HG03378 (cell line): Measurements from ENCODE around the gene CHN2.

ENCODE experiments used
- ATAC-seq: cut with Tn5 transposase; IDR thresholded peaks from one replicate; pipeline ENCODE4 v1.9.1; 2021; ENCODE audit warnings: mild to moderate bottlenecking, moderate library complexity; ENCODE audit not compliant: unreplicated experiment

CHN2 gene

GRCh38 chr7:29281782-29282541, 87.4 kb downstream of the CHN2 start:
- no peak for ATAC-seq

DNA sequence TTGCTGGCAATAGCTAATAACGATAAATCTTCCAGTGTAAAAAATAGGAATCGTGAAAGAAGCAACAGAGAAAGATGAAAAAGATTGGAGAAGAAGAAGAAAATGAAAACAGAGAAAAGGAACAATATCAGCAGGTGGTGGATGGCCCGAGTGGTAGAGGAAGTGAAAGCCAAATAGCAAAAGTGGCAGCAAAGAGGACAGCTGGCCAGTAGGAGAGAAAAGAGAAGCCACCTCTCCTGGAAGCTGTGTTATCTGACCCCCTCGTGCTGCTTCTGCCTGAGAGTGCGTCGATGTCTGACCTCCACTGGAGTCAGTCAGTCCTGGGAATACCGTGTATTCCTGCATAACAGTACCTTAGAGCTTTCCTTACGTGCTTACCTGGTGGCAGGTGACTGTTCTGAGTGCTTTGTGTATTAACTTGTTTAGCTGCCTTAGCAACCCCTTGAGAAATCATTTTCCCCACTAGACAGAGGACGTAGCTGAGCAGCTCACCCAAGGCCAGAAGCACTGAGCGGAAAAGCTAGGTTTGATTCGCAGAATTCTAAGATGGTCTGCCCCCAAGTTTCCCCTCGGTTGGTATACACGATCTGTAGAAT, 88.3 kb downstream of the CHN2 start:
- no peak for ATAC-seq

DNA sequence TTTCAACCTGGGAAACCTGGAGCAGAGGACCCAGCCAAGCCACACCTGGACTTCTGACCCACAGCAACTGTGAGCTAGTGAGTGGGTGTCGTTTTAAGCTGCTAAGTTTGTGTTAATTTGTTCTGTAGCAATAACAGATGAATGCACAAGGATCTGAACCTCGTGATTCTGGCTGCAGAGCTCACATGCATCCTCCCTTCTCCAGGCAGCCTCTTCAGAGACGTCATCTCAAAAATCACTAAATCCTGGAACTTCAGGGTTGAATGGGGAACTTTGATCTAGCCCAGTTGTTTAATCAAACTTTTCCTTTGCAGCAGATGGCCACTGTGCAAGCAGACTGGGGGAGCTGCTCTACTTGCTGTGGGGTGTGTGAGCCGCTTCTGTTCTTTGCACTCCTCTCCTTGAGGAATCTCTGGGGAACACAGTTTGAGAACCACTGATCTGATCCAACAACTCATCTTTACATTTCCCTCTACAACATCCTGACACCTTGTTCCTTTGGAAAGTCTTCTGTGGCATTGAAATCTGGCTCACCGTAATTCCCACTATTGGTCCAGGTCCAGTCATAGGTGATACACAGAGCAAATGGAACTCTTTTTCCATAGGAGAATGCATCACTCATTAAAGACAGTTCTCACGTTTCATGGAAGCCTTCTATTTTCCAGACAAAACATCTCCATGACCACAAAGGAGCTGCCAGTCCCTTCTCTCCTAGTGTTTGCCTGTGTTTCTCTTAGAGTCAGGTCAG, 90.3 kb downstream of the CHN2 start:
- no peak for ATAC-seq

DNA sequence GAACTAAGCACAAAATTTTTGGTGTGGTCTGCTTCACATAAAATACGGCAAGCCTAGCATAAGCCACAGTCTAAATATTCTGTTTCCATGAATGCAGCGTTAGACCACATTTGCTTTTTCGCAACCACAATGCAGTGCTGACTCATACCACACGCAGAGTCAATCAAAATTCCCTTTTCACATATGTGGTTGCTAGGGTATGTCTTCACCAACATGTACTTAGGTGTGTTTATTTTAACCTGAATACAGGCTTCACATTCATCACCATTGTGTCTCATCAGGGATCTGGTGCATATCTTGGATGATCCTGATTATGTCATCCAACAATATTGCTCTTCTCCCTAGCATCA, 90.8 kb downstream of the CHN2 start:
- ATAC-seq, result peak; percentile 88

DNA sequence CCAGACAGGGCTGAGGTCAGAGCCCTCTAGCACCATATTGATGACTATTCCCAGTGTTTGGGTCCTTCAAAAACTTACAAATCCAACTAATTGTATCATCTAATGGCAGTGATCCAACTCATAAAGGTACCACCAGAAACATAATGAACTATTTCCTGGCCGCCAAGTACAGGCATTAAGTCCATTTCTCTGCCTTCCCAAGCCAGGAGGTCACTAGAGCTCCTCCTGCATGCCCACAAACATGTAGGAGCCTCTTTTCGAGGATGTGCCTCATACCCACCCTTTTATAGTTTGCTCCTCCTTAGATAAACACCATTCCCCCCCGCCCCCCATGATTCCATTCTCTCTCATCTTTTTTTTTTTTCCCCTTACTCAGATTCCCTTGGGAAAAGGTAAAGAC, 91.3 kb downstream of the CHN2 start:
- ATAC-seq, result no peak

- ATAC-seq, result no peak
Observed at GRCh38 chr7:29287366-29287765, 92.8 kb downstream of the CHN2 start.

DNA sequence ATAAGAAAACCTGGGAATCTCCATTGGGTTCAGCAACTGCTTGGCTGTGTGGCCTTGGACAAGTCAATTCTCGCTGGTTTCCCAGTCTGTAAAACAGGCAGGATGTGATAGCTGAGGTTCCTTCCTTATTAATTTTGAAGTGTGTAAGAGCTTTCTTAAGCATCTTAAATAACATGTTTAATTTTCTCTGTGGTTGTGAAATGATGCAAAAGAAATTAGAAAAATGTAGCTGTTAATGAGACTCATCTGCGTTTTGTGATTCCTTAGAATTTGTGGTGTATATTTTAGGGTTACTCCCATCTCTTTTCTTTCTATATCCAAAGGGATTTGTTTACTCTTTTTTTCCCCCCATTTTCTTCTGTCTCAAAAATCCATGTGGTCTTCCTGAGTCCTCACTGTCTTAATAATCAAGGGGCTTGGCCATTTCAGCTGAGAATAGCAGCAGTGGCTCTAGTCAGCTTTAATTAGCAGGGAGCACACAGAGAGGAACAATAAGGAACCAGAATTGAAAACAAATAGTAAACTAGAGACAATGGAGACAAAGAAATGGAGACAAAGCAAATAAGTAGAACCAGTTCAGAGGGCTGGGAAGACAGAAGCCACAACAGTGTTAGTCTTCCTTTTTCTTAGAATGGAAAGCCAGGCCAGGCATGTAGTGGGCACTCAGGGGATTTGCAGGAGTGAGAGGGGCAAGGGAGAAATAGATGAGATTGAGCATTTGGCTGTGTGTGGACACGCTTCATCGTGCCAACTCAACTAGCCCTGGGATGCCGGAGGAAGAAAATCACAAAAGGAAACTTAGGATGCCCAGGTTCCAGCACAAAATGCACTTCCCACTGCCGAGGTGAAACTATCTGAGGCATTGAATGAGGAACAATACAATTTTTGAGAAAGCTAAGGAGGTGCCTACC, 93.9 kb downstream of the CHN2 start:
- no peak for ATAC-seq

DNA sequence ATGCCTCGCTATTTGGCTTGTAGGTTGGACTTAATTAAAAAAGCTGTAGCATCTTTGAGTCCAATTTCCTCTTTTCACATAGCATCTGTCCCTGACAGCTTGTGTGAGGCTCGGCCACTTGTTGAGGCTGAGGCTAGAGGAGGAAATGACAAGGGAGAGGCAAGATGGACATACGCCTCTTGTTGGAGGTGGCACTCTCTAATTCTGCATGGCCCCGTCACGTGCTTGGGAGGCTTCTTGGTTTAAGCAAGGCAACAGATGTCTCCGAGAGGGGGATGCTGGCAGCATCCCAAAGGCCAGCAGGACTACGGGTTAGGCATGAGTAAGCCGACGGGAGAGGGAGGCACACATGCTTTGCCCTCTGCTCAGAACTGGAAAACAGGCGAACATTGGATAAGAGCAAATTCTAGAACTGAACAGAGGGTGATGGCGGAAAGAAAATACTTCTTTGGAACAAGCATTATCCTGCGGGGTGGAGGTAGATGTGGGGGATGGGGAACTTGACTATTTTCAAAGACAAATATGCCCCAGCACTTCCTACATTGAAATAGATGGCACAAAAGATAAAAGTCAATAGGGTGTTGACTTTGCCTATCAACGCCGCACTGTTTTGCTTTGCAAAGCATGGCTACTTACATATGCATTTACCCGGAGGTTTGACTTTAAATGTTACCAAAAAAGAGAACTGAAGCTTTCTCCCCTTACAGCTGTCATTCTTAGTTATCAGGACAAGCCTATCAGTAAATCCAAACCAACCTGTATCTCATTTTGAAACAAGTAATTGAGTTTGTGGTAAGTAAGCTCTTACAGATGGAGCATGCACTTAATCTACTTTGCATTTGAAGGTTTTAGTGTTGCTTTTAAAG, 94.8 kb downstream of the CHN2 start:
- ATAC-seq, result peak; percentile 76

- no peak for ATAC-seq
Observed at GRCh38 chr7:29290829-29291228, 96.3 kb downstream of the CHN2 start.

DNA sequence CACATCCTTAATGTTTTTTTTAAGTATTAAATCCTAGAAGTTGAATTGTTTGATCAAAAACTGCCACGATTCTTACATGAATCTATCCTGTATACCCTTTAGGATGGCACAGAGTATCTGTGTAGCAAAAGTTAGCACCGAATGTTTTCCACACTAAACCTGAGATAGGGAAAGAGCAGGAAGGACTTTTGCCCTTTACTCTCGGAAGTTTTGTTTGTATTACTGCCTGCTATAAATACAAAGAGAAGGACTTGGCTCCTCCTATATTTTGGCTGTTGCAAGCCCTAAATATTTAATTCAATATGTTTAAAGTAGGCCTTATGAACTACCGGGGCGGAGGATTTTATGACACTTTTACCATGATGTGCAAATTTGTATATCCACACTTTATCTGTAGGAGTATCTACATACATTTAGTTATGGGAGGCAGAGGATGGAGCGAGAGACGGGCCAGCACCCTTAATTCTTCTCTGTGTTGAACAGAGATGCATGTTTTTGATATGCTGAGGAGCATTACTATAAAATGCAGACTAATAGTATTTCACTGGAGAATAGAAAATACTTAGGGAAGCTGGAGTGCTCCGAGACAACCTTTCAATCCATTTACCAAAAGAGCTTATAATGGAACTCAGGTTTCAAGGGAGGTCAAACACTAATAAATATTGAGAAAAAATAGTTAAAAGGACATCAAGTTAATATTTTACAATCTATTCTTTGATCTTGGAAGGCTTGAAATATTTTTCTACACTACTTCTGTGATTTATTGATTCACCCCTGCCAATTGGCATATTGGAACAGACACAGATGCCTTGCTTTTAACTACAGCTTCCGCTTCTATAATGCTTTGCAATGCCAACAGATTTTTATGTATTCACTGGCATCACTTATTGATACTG, 97.4 kb downstream of the CHN2 start:
- ATAC-seq, result no peak

DNA sequence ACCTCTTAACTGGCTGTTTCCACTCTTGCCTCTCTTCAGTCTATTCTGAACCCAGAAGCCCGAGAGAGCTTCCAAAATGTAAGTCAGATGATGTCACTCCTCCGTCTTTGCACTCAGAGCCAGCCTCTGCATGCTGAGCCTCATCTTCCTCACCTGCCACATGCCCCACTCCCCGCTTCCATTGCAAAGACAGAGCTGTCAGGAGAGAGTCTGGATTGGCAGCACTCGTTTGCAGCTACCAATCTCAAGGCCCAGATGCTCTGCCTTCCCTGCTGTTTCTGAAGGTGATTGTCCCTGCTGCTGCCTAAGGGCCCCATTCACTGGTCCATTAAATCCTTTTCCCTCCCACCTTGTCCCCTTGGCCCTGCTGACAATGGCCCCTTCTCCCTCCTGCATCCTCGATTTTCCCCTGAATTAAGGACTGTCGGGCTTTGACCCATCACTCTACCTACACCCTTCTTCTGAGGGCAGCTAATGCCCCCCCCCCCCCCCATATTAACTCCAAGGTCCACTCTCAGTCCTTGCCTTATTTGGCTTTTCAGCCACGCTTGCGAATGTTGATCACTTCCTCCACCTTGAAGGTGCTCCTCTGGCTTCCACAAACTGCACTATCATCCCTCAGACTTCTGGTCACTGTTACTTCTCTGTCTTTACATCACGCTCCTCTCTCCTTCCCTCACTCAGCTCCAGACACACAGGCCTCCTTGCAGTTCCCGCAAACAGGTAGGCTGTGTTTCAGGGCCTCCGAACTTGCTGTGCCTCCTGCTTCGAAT, 98.5 kb downstream of the CHN2 start:
- ATAC-seq, result no peak

DNA sequence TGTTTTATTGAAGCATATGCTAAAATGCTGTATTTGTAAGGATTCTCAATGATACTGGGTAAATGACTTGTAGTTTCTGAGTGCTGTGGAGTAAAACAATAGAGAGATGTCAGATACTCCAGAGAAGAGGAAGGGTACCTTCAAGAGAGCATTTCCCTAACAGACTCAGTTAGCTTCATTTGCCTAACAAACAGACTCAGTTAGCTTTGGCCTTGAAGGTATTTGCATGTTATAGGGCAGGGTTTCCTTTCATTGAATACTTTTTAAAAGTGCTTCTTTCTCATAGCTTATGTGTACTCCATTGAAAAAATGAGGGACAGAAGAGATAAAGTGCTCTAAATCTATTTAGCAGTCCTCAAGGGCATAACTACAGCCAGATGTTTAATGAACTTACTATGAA, 101.8 kb downstream of the CHN2 start:
- no peak for ATAC-seq

DNA sequence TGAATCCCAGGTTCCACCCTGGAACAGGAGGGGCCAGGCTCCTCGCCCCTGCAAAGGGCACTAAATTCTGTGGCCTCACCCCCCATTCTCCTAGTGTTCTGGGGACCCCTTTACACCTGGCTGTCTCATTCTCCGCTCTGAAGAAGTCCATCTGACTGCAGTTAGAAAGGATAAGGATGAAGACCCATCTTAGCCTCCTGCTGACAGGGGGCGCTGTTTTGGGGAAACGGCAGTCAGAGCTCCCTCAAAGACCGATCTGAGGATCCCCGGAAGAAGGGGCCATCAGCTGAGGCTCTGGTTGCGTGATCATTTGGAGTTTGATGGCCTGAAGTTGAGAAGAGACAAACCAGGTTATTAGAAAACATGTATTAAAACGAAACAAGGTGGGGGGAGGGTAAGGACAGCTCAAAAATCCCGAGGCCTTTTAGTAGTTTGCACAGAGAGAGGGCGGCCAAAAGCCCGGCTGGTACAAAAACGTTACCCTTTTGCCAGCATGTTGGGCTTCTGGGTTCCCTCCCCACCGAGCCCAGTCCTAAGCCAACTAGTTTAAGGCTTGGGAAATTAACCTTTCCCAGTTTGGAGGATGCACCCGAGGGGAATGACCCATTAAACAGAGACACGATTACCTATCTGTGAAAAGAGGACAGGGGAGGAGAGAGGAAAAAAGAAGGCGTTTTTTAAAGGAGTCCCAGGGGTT, 102.8 kb downstream of the CHN2 start:
- no peak for ATAC-seq

- ATAC-seq, result no peak
Observed at GRCh38 chr7:29299086-29299485, 104.5 kb downstream of the CHN2 start.

DNA sequence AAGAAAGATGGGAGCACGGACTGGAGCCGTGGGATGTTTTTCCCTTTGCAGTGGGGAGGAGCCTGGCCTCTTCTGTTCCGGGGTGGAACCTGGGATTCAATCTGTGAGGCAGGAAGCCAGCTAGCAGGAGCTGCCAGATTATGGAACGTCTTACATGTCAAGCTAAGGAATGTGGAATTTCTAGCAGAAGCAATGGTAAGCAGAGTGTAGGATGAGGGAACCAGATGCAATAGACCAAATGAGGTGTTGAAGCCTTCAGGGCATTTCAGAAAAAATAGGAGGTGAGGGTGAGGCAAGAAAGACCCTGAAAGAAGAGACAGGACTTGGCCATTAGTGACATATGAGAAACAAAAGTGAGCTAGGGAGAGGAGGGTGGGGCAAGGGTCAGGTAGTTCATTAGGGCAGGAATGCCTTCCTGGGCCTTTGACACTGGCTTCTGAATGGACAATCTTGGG, 105.5 kb downstream of the CHN2 start:
- no peak for ATAC-seq

DNA sequence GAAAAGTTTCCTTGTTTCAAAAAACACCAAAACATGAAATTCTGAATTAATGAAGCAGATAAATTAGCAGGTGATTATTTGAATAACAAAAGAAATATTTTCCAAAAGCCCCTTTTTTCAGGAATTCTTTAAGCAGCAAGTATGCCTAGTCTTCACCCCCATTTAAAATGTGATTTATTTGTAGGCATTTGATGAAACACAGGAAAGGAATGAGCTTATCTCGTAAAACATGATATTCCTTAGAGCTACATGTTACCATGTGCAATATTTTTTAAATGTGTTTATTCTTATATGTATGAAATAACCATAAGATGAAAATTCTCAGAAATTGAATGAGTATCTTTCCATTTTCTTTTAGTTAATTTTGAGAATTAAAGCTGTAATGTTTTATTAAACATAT, 106.1 kb downstream of the CHN2 start:
- ATAC-seq, result no peak

GRCh38 chr7:29302666-29303395, 108.3 kb downstream of the CHN2 start:
- ATAC-seq, result no peak
